Activated CD8-positive, alpha-beta memory T cell treated with anti-CD3 and anti-CD28 coated beads, Interleukin-2, amount 10 ng/mL, durations not matched to agents 7 days and 5 days (primary cell): ENCODE measurements around the gene KRT79. TPM values are rescaled to one million over a fixed set of nuclear protein-coding genes. Genes with fewer than 3 reads are reported as not detected.

Experiments
- ATAC-seq: fragments of 150-1000 bp; cut with Tn5 transposase; one replicate; pipeline ENCODE4 v1.10.0; 2021; ENCODE audit warnings: moderate library complexity
- CTCF ChIA-PET: fragments of 350-600 bp; sonication (Branson Sonifier 250); formaldehyde crosslinking; loops from one replicate; lab custom pipeline; 2021; ENCODE audit warnings: antibody characterized with exemption; lab: Charles Lee
- DNase-seq: peaks from one replicate; pipeline ENCODE4 v3.0.0-alpha.2; 2020
- H3K27ac Mint-ChIP-seq: one replicate; pipeline ENCODE4 v1.8.0; 2021; ENCODE audit warnings: mild to moderate bottlenecking, mixed read lengths
- H3K27me3 Mint-ChIP-seq: one replicate; pipeline ENCODE4 v1.8.0; 2021; ENCODE audit warnings: mixed read lengths
- H3K36me3 Mint-ChIP-seq: one replicate; pipeline ENCODE4 v1.8.0; 2021; ENCODE audit warnings: mild to moderate bottlenecking, mixed read lengths
- H3K4me1 Mint-ChIP-seq: one replicate; pipeline ENCODE4 v1.8.0; 2021; ENCODE audit warnings: mixed read lengths
- H3K4me3 Mint-ChIP-seq: one replicate; pipeline ENCODE4 v1.8.0; 2021; ENCODE audit warnings: mild to moderate bottlenecking, moderate library complexity, mixed read lengths
- H3K9me3 Mint-ChIP-seq: one replicate; pipeline ENCODE4 v1.8.0; 2022; ENCODE audit warnings: low read depth, mixed read lengths
- total RNA-seq, 2 experiments: library from RNA; stranded (reverse); gene quantifications; one replicate each; pipeline ENCODE4 v1.2.3, GENCODE V29; 2021

KRT79 gene
- total RNA-seq, 2 experiments from 2014 or later: 0.23 TPM; not detected in 1

GRCh38 chr12:52776913-52777395, 57.2 kb downstream of the KRT79 start, which contains the start of gene KRT76:
KRT76 (minus strand) TSS chr12:52777345; CDS start chr12:52777291, 54 bp downstream.
- ATAC-seq (no peak), DNase-seq (no peak)
- Mint-ChIP-seq H3K9me3 (no peaks in the 10 kb centered on the region), H3K27ac (no peak within 1 kb of the TSS), H3K4me1 (no peaks in the 10 kb centered on the region), H3K27me3 (peaks cover 39% of the 10 kb centered on the region), H3K4me3 (no peak within 1 kb of the TSS), H3K36me3 (no peaks in the 10 kb centered on the region)
- CTCF ChIA-PET: no interaction called here

GRCh38 chr12:52776435-52776834, 57.7 kb downstream of the KRT79 start:
- Mint-ChIP-seq H3K27ac (no peak overlapping the region), H3K9me3 (no peaks in the 10 kb centered on the region), H3K4me3 (no peak overlapping the region), H3K36me3 (no peaks in the 10 kb centered on the region), H3K27me3 (peaks cover 36% of the 10 kb centered on the region), H3K4me1 (no peaks in the 10 kb centered on the region)
- CTCF ChIA-PET: no interaction called here
- DNase-seq (no peak), ATAC-seq (no peak)

GRCh38 chr12:52774629-52775250, 59.4 kb downstream of the KRT79 start:
- CTCF ChIA-PET: no interaction called here
- peaks cover 33% of the 10 kb centered on the region for H3K27me3 Mint-ChIP-seq
- no peak overlapping the region for H3K27ac Mint-ChIP-seq
- DNase-seq: no peak
- ATAC-seq: no peak
- H3K9me3 Mint-ChIP-seq: no peaks in the 10 kb centered on the region
- H3K4me3 Mint-ChIP-seq: no peak overlapping the region
- H3K36me3 Mint-ChIP-seq: no peaks in the 10 kb centered on the region
- no peaks in the 10 kb centered on the region for H3K4me1 Mint-ChIP-seq

GRCh38 chr12:52772772-52773171, 61.3 kb downstream of the KRT79 start:
- H3K27me3 Mint-ChIP-seq: peaks cover 29% of the 10 kb centered on the region
- CTCF ChIA-PET: interaction anchor here (0.6 to 1.8 kb wide), 5 partner anchors 8 to 1812 kb away, joined by 3 to 5 read pairs (median 3); no protein-coding TSS in a partner anchor
- H3K4me1 Mint-ChIP-seq: no peaks in the 10 kb centered on the region
- H3K27ac Mint-ChIP-seq: no peak overlapping the region
- no peaks in the 10 kb centered on the region for H3K36me3 Mint-ChIP-seq
- DNase-seq: no peak
- no peaks in the 10 kb centered on the region for H3K9me3 Mint-ChIP-seq
- ATAC-seq: no peak
- no peak overlapping the region for H3K4me3 Mint-ChIP-seq

GRCh38 chr12:52772188-52772587, 61.9 kb downstream of the KRT79 start:
- no peak for ATAC-seq
- Mint-ChIP-seq H3K27me3 (peaks cover 30% of the 10 kb centered on the region), H3K36me3 (no peaks in the 10 kb centered on the region), H3K9me3 (no peaks in the 10 kb centered on the region), H3K4me1 (no peaks in the 10 kb centered on the region), H3K27ac (no peak overlapping the region), H3K4me3 (no peak overlapping the region)
- no peak for DNase-seq
- CTCF ChIA-PET: interaction anchor here (0.6 to 1.8 kb wide), 6 partner anchors 8 to 1812 kb away, joined by 3 to 5 read pairs (median 3); no protein-coding TSS in a partner anchor

- no peak overlapping the region for H3K27ac Mint-ChIP-seq
- peaks cover 28% of the 10 kb centered on the region for H3K27me3 Mint-ChIP-seq
- H3K4me1 Mint-ChIP-seq: no peaks in the 10 kb centered on the region
- DNase-seq: no peak
- H3K4me3 Mint-ChIP-seq: no peak overlapping the region
- no peaks in the 10 kb centered on the region for H3K36me3 Mint-ChIP-seq
- no peak for ATAC-seq
- no peaks in the 10 kb centered on the region for H3K9me3 Mint-ChIP-seq
- CTCF ChIA-PET: interaction anchor here (1.4 to 1.8 kb wide), 4 partner anchors 10 to 109 kb away, joined by 3 to 5 read pairs (median 4); no protein-coding TSS in a partner anchor
These were observed 62.6 kb downstream of the KRT79 start for GRCh38 chr12:52771505-52771904.

Other genes starting within 250 kb of the KRT79 start
- gene KRT72, start 232.8 kb downstream of the KRT79 start, total RNA-seq: under 1 TPM in 1 of 2 experiments, not detected in 1; 0.15 TPM
- gene KRT73, start 215.8 kb downstream of the KRT79 start, total RNA-seq: not detected
- not detected for gene KRT2, start 182.1 kb downstream of the KRT79 start, total RNA-seq
- gene KRT1, start 153.9 kb downstream of the KRT79 start, total RNA-seq: not detected
- not detected for gene KRT77, start 130.8 kb downstream of the KRT79 start, total RNA-seq
- gene KRT76, start 57.0 kb downstream of the KRT79 start, total RNA-seq: not detected
- gene KRT3, start 38.2 kb downstream of the KRT79 start, total RNA-seq: not detected
- not detected for gene KRT4, start 20.2 kb downstream of the KRT79 start, total RNA-seq
- gene KRT78, start 14.7 kb upstream of the KRT79 start, total RNA-seq: not detected
- under 1 TPM; 0.26 to 0.41 TPM for gene KRT8, start 70.8 kb upstream of the KRT79 start, total RNA-seq
- under 1 TPM; 0.54 to 0.99 TPM for gene KRT18, start 114.8 kb upstream of the KRT79 start, total RNA-seq
- gene EIF4B, start 172.1 kb upstream of the KRT79 start, total RNA-seq: 100 to 1,000 TPM; 264 to 382 TPM
- gene TNS2, start 215.8 kb upstream of the KRT79 start, total RNA-seq: under 1 TPM; 0.58 to 0.89 TPM
- 10 to 100 TPM; 27.8 to 29.7 TPM for gene SPRYD3, start 245.1 kb upstream of the KRT79 start, total RNA-seq